Body of pancreas (tissue), 4 donors: Measurements from ENCODE around the gene CLSTN1. TPM values are rescaled to one million over a fixed set of nuclear protein-coding genes. Genes with fewer than 3 reads are reported as not detected.

ENCODE experiments used
- ATAC-seq: fragments of 150-250 bp; one replicate; pipeline ENCODE4 v1.9.1; 2016
- DNase-seq, 4 donors: peaks; one replicate each; pipeline ENCODE4 v3.0.0-alpha.2; 2019
- H3K27ac ChIP-seq, 4 donors: fragments of 200-600 bp; sonication (generic); 1 replicate in 3 of 4; 2 replicates in 1 of 4; pipeline versions ENCODE4 v1.5.1 to v1.6.1; 2016 to 2019; ENCODE audit warnings: mild to moderate bottlenecking in 1 of 4, mixed read lengths in 1 of 4, moderate library complexity in 1 of 4
- H3K27me3 ChIP-seq, 2 donors: fragments of 200-600 bp; sonication (generic); one replicate each; pipeline ENCODE4 v1.6.0; 2016; ENCODE audit warnings: mild to moderate bottlenecking in 1 of 2
- H3K36me3 ChIP-seq, 2 donors: fragments of 200-600 bp; sonication (generic); replicated peaks in 1 of 2; 2 replicates each; pipeline ENCODE4 v1.5.1; 2016; ENCODE audit warnings: low read depth in 2 of 2; ENCODE audit not compliant: insufficient read depth in 1 of 2
- H3K4me1 ChIP-seq: fragments of 200-600 bp; sonication (generic); one replicate; pipeline ENCODE4 v1.6.0; 2016
- H3K4me3 ChIP-seq, 2 donors: fragments of 200-600 bp; sonication (generic); 1 replicate in 1 of 2; 2 replicates in 1 of 2; pipeline ENCODE4 v1.5.1; 2016 to 2019
- H3K9me3 ChIP-seq, 3 donors: fragments of 200-600 bp; sonication (generic); 1 replicate in 2 of 3; 2 replicates in 1 of 3; pipeline ENCODE4 v1.5.1; 2016
- CTCF ChIP-seq, 7 experiments: fragments of 450-650 bp in 4 of 7; fragments of 200-600 bp in 3 of 7; sonication (generic) in 3 of 7; IDR thresholded peaks; one replicate each; pipeline ENCODE4 v1.5.1; 2016 to 2019; ENCODE audit warnings: antibody characterized with exemption in 7 of 7
- POLR2A ChIP-seq, 3 donors: fragments of 450-650 bp; IDR thresholded peaks; one replicate each; pipeline ENCODE4 v1.6.1; 2016; ENCODE audit warnings: antibody characterized with exemption in 3 of 3, mild to moderate bottlenecking in 2 of 3
- WGBS, 2 donors: methylation state at CpG; one replicate each; pipeline ENCODE4 v1.1.5; 2017; 5-methylcytosine and 5-hydroxymethylcytosine counted together
- intact Hi-C: fragments of 100-400 bp; cut with DNase I; formaldehyde crosslinking; loops from one replicate; pipeline ENCODE4 v1.15.1; 2023
- total RNA-seq, 2 donors: library from RNA; depleted of rRNA; stranded (reverse); fragments of >200 nt; gene quantifications; one replicate each; pipeline ENCODE4 v1.1.0, GENCODE V29; 2016

CLSTN1 gene
- total RNA-seq, 2 donors from 2014 or later: 60.2 to 64.6 TPM

GRCh38 chr1:9782897-9783296, 40.9 kb downstream of the CLSTN1 start:
- Histone ChIP-seq H3K9me3 (no peaks in the 10 kb centered on the region), H3K36me3 (no peaks in the 10 kb centered on the region), H3K27me3 (no peaks in the 10 kb centered on the region), H3K27ac (no peak overlapping the region), H3K4me3 (no peak overlapping the region), H3K4me1 (peaks cover 3% of the 10 kb centered on the region)
- DNase-seq (no peak), ATAC-seq (no peak)
- TF ChIP-seq POLR2A (IDR thresholded peaks at IDR 0.05) (no peak), CTCF (IDR thresholded peaks at IDR 0.05) (no peak)
- 93 to 94% methylated on average over 10 of the region's 10 CpGs for WGBS, 2 donors
- intact Hi-C loops: no loop called here

- no peak overlapping the region for H3K27ac ChIP-seq
- intact Hi-C loops: no loop called here
- no peak overlapping the region for H3K4me3 ChIP-seq
- no peak for DNase-seq
- peaks cover 3% of the 10 kb centered on the region for H3K4me1 ChIP-seq
- no peaks in the 10 kb centered on the region for H3K9me3 ChIP-seq
- no peaks in the 10 kb centered on the region for H3K27me3 ChIP-seq
- WGBS, 2 donors: 84 to 88% methylated on average over 4 of the region's 4 CpGs
- TF ChIP-seq POLR2A (IDR thresholded peaks at IDR 0.05) (no peak), CTCF (IDR thresholded peaks at IDR 0.05) (no peak)
- ATAC-seq: no peak
- no peaks in the 10 kb centered on the region for H3K36me3 ChIP-seq
These were observed 41.5 kb downstream of the CLSTN1 start for GRCh38 chr1:9782116-9782751.

- intact Hi-C loops: no loop called here
- no peak for DNase-seq
- 86 to 94% methylated on average over 8 to 10 of the region's 10 CpGs for WGBS, 2 donors
- Histone ChIP-seq H3K9me3 (no peaks in the 10 kb centered on the region), H3K27me3 (no peaks in the 10 kb centered on the region), H3K4me1 (peaks cover 3% of the 10 kb centered on the region), H3K36me3 (no peaks in the 10 kb centered on the region), H3K27ac (no peak overlapping the region), H3K4me3 (no peak overlapping the region)
- no peak for ATAC-seq
- TF ChIP-seq CTCF (IDR thresholded peaks at IDR 0.05) (no peak), POLR2A (IDR thresholded peaks at IDR 0.05) (no peak)
These were observed 43.1 kb downstream of the CLSTN1 start for GRCh38 chr1:9780554-9781110.

- intact Hi-C loops: no loop called here
- H3K4me3 ChIP-seq: no peak overlapping the region
- TF ChIP-seq POLR2A (IDR thresholded peaks at IDR 0.05): no peak
- no peak for TF ChIP-seq CTCF (IDR thresholded peaks at IDR 0.05)
- ATAC-seq (no peak), DNase-seq (no peak)
- no peaks in the 10 kb centered on the region for H3K36me3 ChIP-seq
- 87 to 96% methylated on average over 10 of the region's 10 CpGs for WGBS, 2 donors
- H3K27ac ChIP-seq: no peak overlapping the region
- H3K4me1 ChIP-seq: peaks cover 3% of the 10 kb centered on the region
- no peaks in the 10 kb centered on the region for H3K27me3 ChIP-seq
- H3K9me3 ChIP-seq: no peaks in the 10 kb centered on the region
These were observed 44.9 kb downstream of the CLSTN1 start for GRCh38 chr1:9778905-9779304.

- DNase-seq (no peak), ATAC-seq (no peak)
- no peak overlapping the region for H3K4me3 ChIP-seq
- peaks cover 0 to 7% of the 10 kb centered on the region in 2 donors for H3K36me3 ChIP-seq
- H3K27ac ChIP-seq: no peak overlapping the region
- WGBS, 2 donors: 78 to 96% methylated on average over 2 of the region's 2 CpGs
- TF ChIP-seq CTCF (IDR thresholded peaks at IDR 0.05): no peak
- no peaks in the 10 kb centered on the region for H3K9me3 ChIP-seq
- no peaks in the 10 kb centered on the region for H3K4me1 ChIP-seq
- H3K27me3 ChIP-seq: no peaks in the 10 kb centered on the region
- intact Hi-C loops: no loop called here
These were observed 47.1 kb downstream of the CLSTN1 start for GRCh38 chr1:9776685-9777084.
